ENCODE results near the gene ADNP2. TPM values are rescaled to one million over a fixed set of nuclear protein-coding genes. Genes with fewer than 3 reads are reported as not detected.

The ADNP2 gene
- total RNA-seq, 1 donor from 2014 or later, result 33.9 TPM

- no peaks in the 10 kb centered on the region for H3K27me3 Mint-ChIP-seq (ENCODE audit: low read depth)
Measured at GRCh38 chr18:80188643-80189530, 79.8 kb downstream of the ADNP2 start.

GRCh38 chr18:80189531-80189865, 80.4 kb downstream of the ADNP2 start:
- Mint-ChIP-seq H3K36me3 (peaks cover 4% of the 10 kb centered on the region), H3K9me3 (no peaks in the 10 kb centered on the region), H3K27ac (no peak overlapping the region), H3K27me3 (ENCODE audit: low read depth) (no peaks in the 10 kb centered on the region), H3K4me3 (no peak overlapping the region), H3K4me1 (no peaks in the 10 kb centered on the region)
- no peak for DNase-seq (ENCODE audit: low spot score in 2 of 2, unreplicated experiment in 2 of 2)
- no peak for TF ChIP-seq CTCF (IDR thresholded peaks at IDR 0.05; ENCODE audit: unreplicated experiment)

More at GRCh38 chr18:80188643-80189530, 79.8 kb downstream of the ADNP2 start:
- no peaks in the 10 kb centered on the region for H3K4me1 Mint-ChIP-seq
- TF ChIP-seq CTCF (IDR thresholded peaks at IDR 0.05; ENCODE audit: unreplicated experiment), result no peak
- H3K9me3 Mint-ChIP-seq, result no peaks in the 10 kb centered on the region
- no peak overlapping the region for H3K4me3 Mint-ChIP-seq
- DNase-seq (ENCODE audit: low spot score in 2 of 2, unreplicated experiment in 2 of 2), result no peak
- peaks cover 4% of the 10 kb centered on the region for H3K36me3 Mint-ChIP-seq
- H3K27ac Mint-ChIP-seq, result no peak overlapping the region

Other genes with a start within 250 kb of the ADNP2 start
- 33.5 to 34.6 TPM (median 34.4 TPM) in 3 replicates for gene SLC66A2, start 157.6 kb upstream of the ADNP2 start, total RNA-seq
- gene HSBP1L1, start 144.6 kb upstream of the ADNP2 start, total RNA-seq, result 31.8 to 35.4 TPM (median 33.9 TPM) in 3 replicates
- 77.2 to 79.9 TPM (median 79.5 TPM) in 3 replicates for gene TXNL4A, start 120.7 kb upstream of the ADNP2 start, total RNA-seq
- 35.3 to 38.3 TPM (median 37.5 TPM) in 3 replicates for gene RBFA, start 74.8 kb upstream of the ADNP2 start, total RNA-seq
- gene PARD6G, start 138.3 kb downstream of the ADNP2 start, total RNA-seq, result 25.5 to 30.8 TPM (median 30.7 TPM) in 3 replicates